H1 (cell line): ENCODE measurements around the gene LRBA.
A peak's percentile ranks its signal among the peaks of the same experiment; 100 is the strongest.

ENCODE experiments used
- CBX8 ChIP-seq: fragments of 300-800, 300-1000 bp; sonication (generic); IDR thresholded peaks from 2 replicates; pipeline ENCODE4 v1.7.1; 2016; ENCODE audit warnings: low read depth, low read length, borderline replicate concordance
- HDAC2 ChIP-seq, 2 experiments: fragments of 300-600 bp in 1 of 2; sonication (generic) in 1 of 2; IDR thresholded peaks; 2 replicates each; pipeline ENCODE4 v1.6.1; 2011 to 2012; ENCODE audit warnings: low read depth in 2 of 2, low read length in 2 of 2, mild to moderate bottlenecking in 2 of 2, moderate library complexity in 2 of 2, borderline replicate concordance in 1 of 2, inconsistent platforms in 1 of 2
- JUND ChIP-seq: IDR thresholded peaks from 2 replicates; pipeline ENCODE4 v1.6.1; 2011; ENCODE audit warnings: mild to moderate bottlenecking, improper control_type of control experiment, low read length
- KDM1A ChIP-seq: fragments of 200-600, 300-600 bp; sonication (generic); IDR thresholded peaks from 2 replicates; pipeline ENCODE4 v1.7.1; 2016; ENCODE audit warnings: mild to moderate bottlenecking, low read length, borderline replicate concordance
- POLR2A ChIP-seq, 2 experiments: IDR thresholded peaks; 1 replicate in 1 of 2; 2 replicates in 1 of 2; pipeline ENCODE4 v1.6.1; 2011; ENCODE audit warnings: low read depth in 2 of 2, low read length in 2 of 2, mild to moderate bottlenecking in 2 of 2; ENCODE audit errors: control extremely low read depth in 1 of 2
- RAD21 ChIP-seq, 2 experiments: IDR thresholded peaks in 1 of 2; conservative IDR thresholded peaks in 1 of 2; 2 replicates each; pipeline ENCODE4 v1.6.1; 2011; ENCODE audit warnings: low read depth in 2 of 2, low read length in 2 of 2, improper control_type of control experiment in 1 of 2, inconsistent platforms in 1 of 2, mild to moderate bottlenecking in 1 of 2, moderate library complexity in 1 of 2
- RBBP5 ChIP-seq: IDR thresholded peaks from 2 replicates; pipeline ENCODE4 v1.7.1; 2012; ENCODE audit warnings: low read depth, mild to moderate bottlenecking, inconsistent platforms, low read length, moderate library complexity, borderline replicate concordance
- SAP30 ChIP-seq: fragments of 300-600 bp; sonication (generic); IDR thresholded peaks from 2 replicates; pipeline ENCODE4 v1.7.1; 2012; ENCODE audit warnings: low read length, moderate library complexity, mild to moderate bottlenecking, inconsistent platforms; ENCODE audit not compliant: insufficient read depth, insufficient replicate concordance
- SP1 ChIP-seq: IDR thresholded peaks from 2 replicates; pipeline ENCODE4 v1.6.1; 2011; ENCODE audit warnings: low read depth, low read length
- TAF7 ChIP-seq: optimal IDR thresholded peaks from 2 replicates; pipeline ENCODE3; 2011; ENCODE audit warnings: low read depth, mild to moderate bottlenecking, inconsistent platforms, low read length, moderate library complexity, borderline replicate concordance
- ZNF274 ChIP-seq: IDR thresholded peaks from 2 replicates; pipeline ENCODE4 v1.7.0; 2012; ENCODE audit warnings: low read length, borderline replicate concordance; ENCODE audit errors: extremely low read depth
- TF ChIP-seq, protein P1 (sequence below), 3 experiments: IDR thresholded peaks; 1 replicate in 2 of 3; 2 replicates in 1 of 3; pipeline versions ENCODE4 v1.5.1 to v1.6.1; 2011; ENCODE audit warnings: low read length in 3 of 3, mild to moderate bottlenecking in 3 of 3, inconsistent platforms in 2 of 3, low read depth in 1 of 3, moderate library complexity in 1 of 3; ENCODE audit not compliant: insufficient read depth in 1 of 3; ENCODE audit errors: control extremely low read depth in 1 of 3

DNA sequence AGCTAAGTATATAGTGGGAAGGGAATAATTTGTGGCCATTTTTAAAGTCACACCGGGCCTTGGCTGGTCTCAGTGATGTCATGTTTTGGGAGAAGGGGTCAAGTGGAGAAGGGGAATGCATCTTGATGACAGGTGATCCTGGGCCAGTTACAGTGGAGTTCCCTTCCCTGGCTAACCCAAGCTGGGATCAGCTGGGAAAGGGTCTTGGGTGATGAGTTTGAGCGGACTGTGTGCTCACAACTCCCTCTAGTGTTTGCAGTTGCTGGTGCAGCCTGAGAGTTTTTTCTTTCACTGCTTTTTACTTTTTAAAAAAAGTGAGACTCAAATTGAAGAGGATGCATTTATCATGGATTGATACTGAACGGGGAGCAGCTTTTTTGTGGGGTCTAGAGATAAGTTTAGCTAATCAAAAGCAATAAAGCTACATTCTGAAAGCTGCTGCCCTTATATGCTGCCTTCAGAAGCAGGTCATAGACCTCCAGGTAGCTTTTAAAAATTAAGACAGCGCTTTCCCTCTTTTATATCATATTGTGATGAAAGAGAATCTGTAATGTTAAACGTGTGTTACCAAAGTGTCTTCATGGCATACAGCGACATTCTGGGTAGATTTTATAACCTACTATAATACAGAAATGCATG, 772.1 kb downstream of the LRBA start:
- TF ChIP-seq SAP30, result no peak
- TF ChIP-seq, protein P1, sequence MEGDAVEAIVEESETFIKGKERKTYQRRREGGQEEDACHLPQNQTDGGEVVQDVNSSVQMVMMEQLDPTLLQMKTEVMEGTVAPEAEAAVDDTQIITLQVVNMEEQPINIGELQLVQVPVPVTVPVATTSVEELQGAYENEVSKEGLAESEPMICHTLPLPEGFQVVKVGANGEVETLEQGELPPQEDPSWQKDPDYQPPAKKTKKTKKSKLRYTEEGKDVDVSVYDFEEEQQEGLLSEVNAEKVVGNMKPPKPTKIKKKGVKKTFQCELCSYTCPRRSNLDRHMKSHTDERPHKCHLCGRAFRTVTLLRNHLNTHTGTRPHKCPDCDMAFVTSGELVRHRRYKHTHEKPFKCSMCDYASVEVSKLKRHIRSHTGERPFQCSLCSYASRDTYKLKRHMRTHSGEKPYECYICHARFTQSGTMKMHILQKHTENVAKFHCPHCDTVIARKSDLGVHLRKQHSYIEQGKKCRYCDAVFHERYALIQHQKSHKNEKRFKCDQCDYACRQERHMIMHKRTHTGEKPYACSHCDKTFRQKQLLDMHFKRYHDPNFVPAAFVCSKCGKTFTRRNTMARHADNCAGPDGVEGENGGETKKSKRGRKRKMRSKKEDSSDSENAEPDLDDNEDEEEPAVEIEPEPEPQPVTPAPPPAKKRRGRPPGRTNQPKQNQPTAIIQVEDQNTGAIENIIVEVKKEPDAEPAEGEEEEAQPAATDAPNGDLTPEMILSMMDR (IDR thresholded peaks at IDR 0.05; ENCODE audit: control extremely low read depth in 1 of 3, insufficient read depth in 1 of 3, low read depth in 1 of 3, low read length in 3 of 3), result peak; percentile 73 to 91 (median 83)
- no peak for TF ChIP-seq KDM1A
- no peak for TF ChIP-seq TAF7
- no peak for TF ChIP-seq RBBP5
- TF ChIP-seq RAD21 (IDR thresholded peaks at IDR 0.05 in 1 of 2, conservative IDR thresholded peaks at IDR 0.05 in 1 of 2; ENCODE audit: low read depth in 2 of 2, low read length in 2 of 2), result peak; percentile 90
- TF ChIP-seq ZNF274, result no peak
- no peak for TF ChIP-seq HDAC2 (IDR thresholded peaks at IDR 0.05; ENCODE audit: borderline replicate concordance in 1 of 2, low read depth in 2 of 2, low read length in 2 of 2)
- TF ChIP-seq CBX8, result no peak
- no peak for TF ChIP-seq SP1
- TF ChIP-seq JUND, result no peak
- TF ChIP-seq POLR2A (IDR thresholded peaks at IDR 0.05; ENCODE audit: control extremely low read depth in 1 of 2, low read depth in 2 of 2, low read length in 2 of 2), result no peak
